ENCODE data around the gene ARX.

GRCh38 chrX:24965372-24965771 is 50.4 kb downstream of the ARX start:
- no peak for TF ChIP-seq CTCF (IDR thresholded peaks at IDR 0.05; ENCODE audit: poor library complexity)
- no peak for TF ChIP-seq EZH2 (IDR thresholded peaks at IDR 0.05; ENCODE audit: borderline replicate concordance)
- TF ChIP-seq EZH2phosphoT487 (IDR thresholded peaks at IDR 0.05; ENCODE audit: low read depth, severe bottlenecking, unreplicated experiment), result no peak

Measured in hepatocyte (in vitro differentiated cells).